ENCODE measurements around the gene IQSEC1.
A peak's percentile ranks its signal among the peaks of the same experiment; 100 is the strongest.

The IQSEC1 gene

GRCh38 chr3:12969486-12969885, 103.7 kb downstream of the IQSEC1 start:
- Histone ChIP-seq H3K4me3 (ENCODE audit: extremely low read depth, insufficient read depth, low read length, poor library complexity, severe bottlenecking) (no peak overlapping the region), H3K27ac (ENCODE audit: low read depth, low read length, severe bottlenecking) (no peak overlapping the region), H3K4me1 (ENCODE audit: control insufficient read depth, insufficient read depth, low read length, poor library complexity, severe bottlenecking) (peaks cover 9% of the 10 kb centered on the region), H3K9me3 (ENCODE audit: control insufficient read depth, low read length) (no peaks in the 10 kb centered on the region), H3K36me3 (ENCODE audit: control insufficient read depth, insufficient read depth, low read length) (no peaks in the 10 kb centered on the region)
- 79 to 95% methylated on average over 4 to 6 of the region's 6 CpGs for WGBS, 2 experiments (ENCODE audit: insufficient coverage in 2 of 2)

GRCh38 chr3:12968541-12968940, 104.7 kb downstream of the IQSEC1 start:
- Histone ChIP-seq H3K36me3 (ENCODE audit: control insufficient read depth, insufficient read depth, low read length) (no peaks in the 10 kb centered on the region), H3K4me3 (ENCODE audit: extremely low read depth, insufficient read depth, low read length, poor library complexity, severe bottlenecking) (no peak overlapping the region), H3K9me3 (ENCODE audit: control insufficient read depth, low read length) (no peaks in the 10 kb centered on the region), H3K4me1 (ENCODE audit: control insufficient read depth, insufficient read depth, low read length, poor library complexity, severe bottlenecking) (peaks cover 9% of the 10 kb centered on the region), H3K27ac (ENCODE audit: low read depth, low read length, severe bottlenecking) (no peak overlapping the region)
- 84 to 95% methylated on average over 3 to 4 of the region's 5 CpGs for WGBS, 2 experiments (ENCODE audit: insufficient coverage in 2 of 2)

- Histone ChIP-seq H3K4me3 (ENCODE audit: extremely low read depth, insufficient read depth, low read length, poor library complexity, severe bottlenecking) (peak overlapping the region; percentile 66), H3K27ac (ENCODE audit: low read depth, low read length, severe bottlenecking) (peak overlapping the region; percentile 66), H3K9me3 (ENCODE audit: control insufficient read depth, low read length) (no peaks in the 10 kb centered on the region), H3K4me1 (ENCODE audit: control insufficient read depth, insufficient read depth, low read length, poor library complexity, severe bottlenecking) (peaks cover 9% of the 10 kb centered on the region), H3K36me3 (ENCODE audit: control insufficient read depth, insufficient read depth, low read length) (no peaks in the 10 kb centered on the region)
- 6 to 13% methylated on average over 26 to 29 of the region's 64 CpGs for WGBS, 2 experiments (ENCODE audit: insufficient coverage in 2 of 2)
Measured at GRCh38 chr3:12967606-12968351, 105.5 kb downstream of the IQSEC1 start.

- Histone ChIP-seq H3K36me3 (ENCODE audit: control insufficient read depth, insufficient read depth, low read length) (no peaks in the 10 kb centered on the region), H3K27ac (ENCODE audit: low read depth, low read length, severe bottlenecking) (peak overlapping the region; percentile 66), H3K9me3 (ENCODE audit: control insufficient read depth, low read length) (no peaks in the 10 kb centered on the region), H3K4me3 (ENCODE audit: extremely low read depth, insufficient read depth, low read length, poor library complexity, severe bottlenecking) (peak overlapping the region; percentile 66), H3K4me1 (ENCODE audit: control insufficient read depth, insufficient read depth, low read length, poor library complexity, severe bottlenecking) (peaks cover 9% of the 10 kb centered on the region)
- WGBS, 2 experiments (ENCODE audit: insufficient coverage in 2 of 2), result 3 to 6% methylated on average over 41 to 45 of the region's 56 CpGs
Measured at GRCh38 chr3:12966847-12967605, 106.2 kb downstream of the IQSEC1 start.

- Histone ChIP-seq H3K4me3 (ENCODE audit: extremely low read depth, insufficient read depth, low read length, poor library complexity, severe bottlenecking) (peak overlapping the region; percentile 66), H3K36me3 (ENCODE audit: control insufficient read depth, insufficient read depth, low read length) (no peaks in the 10 kb centered on the region), H3K4me1 (ENCODE audit: control insufficient read depth, insufficient read depth, low read length, poor library complexity, severe bottlenecking) (peaks cover 9% of the 10 kb centered on the region), H3K9me3 (ENCODE audit: control insufficient read depth, low read length) (no peaks in the 10 kb centered on the region), H3K27ac (ENCODE audit: low read depth, low read length, severe bottlenecking) (no peak overlapping the region)
- WGBS, 2 experiments (ENCODE audit: insufficient coverage in 2 of 2), result 76 to 86% methylated on average over 5 to 11 of the region's 11 CpGs
Measured at GRCh38 chr3:12965999-12966846, 107.0 kb downstream of the IQSEC1 start.

- peaks cover 15% of the 10 kb centered on the region for H3K4me1 ChIP-seq (ENCODE audit: control insufficient read depth, insufficient read depth, low read length, poor library complexity, severe bottlenecking)
- no peak overlapping the region for H3K27ac ChIP-seq (ENCODE audit: low read depth, low read length, severe bottlenecking)
- H3K36me3 ChIP-seq (ENCODE audit: control insufficient read depth, insufficient read depth, low read length), result no peaks in the 10 kb centered on the region
- H3K4me3 ChIP-seq (ENCODE audit: extremely low read depth, insufficient read depth, low read length, poor library complexity, severe bottlenecking), result no peak overlapping the region
- WGBS, 2 experiments (ENCODE audit: insufficient coverage in 2 of 2), result 85 to 89% methylated on average over 7 to 10 of the region's 11 CpGs
- H3K9me3 ChIP-seq (ENCODE audit: control insufficient read depth, low read length), result no peaks in the 10 kb centered on the region
Measured at GRCh38 chr3:12964711-12965612, 108.3 kb downstream of the IQSEC1 start.

GRCh38 chr3:12963922-12964701, 109.1 kb downstream of the IQSEC1 start:
- 93 to 96% methylated on average over 7 of the region's 8 CpGs for WGBS, 2 experiments (ENCODE audit: insufficient coverage in 2 of 2)
- Histone ChIP-seq H3K27ac (ENCODE audit: low read depth, low read length, severe bottlenecking) (no peak overlapping the region), H3K4me1 (ENCODE audit: control insufficient read depth, insufficient read depth, low read length, poor library complexity, severe bottlenecking) (peaks cover 15% of the 10 kb centered on the region), H3K9me3 (ENCODE audit: control insufficient read depth, low read length) (no peaks in the 10 kb centered on the region), H3K4me3 (ENCODE audit: extremely low read depth, insufficient read depth, low read length, poor library complexity, severe bottlenecking) (no peak overlapping the region), H3K36me3 (ENCODE audit: control insufficient read depth, insufficient read depth, low read length) (no peaks in the 10 kb centered on the region)

GRCh38 chr3:12963231-12963896, 109.9 kb downstream of the IQSEC1 start:
- whole genome bisulfite sequencing, 2 experiments (ENCODE audit: insufficient coverage in 2 of 2), result 85 to 95% methylated on average over 5 of the region's 7 CpGs
- Histone ChIP-seq H3K36me3 (ENCODE audit: control insufficient read depth, insufficient read depth, low read length) (no peaks in the 10 kb centered on the region), H3K27ac (ENCODE audit: low read depth, low read length, severe bottlenecking) (no peak overlapping the region), H3K4me3 (ENCODE audit: extremely low read depth, insufficient read depth, low read length, poor library complexity, severe bottlenecking) (no peak overlapping the region), H3K9me3 (ENCODE audit: control insufficient read depth, low read length) (no peaks in the 10 kb centered on the region), H3K4me1 (ENCODE audit: control insufficient read depth, insufficient read depth, low read length, poor library complexity, severe bottlenecking) (peaks cover 15% of the 10 kb centered on the region)

- H3K36me3 ChIP-seq (ENCODE audit: control insufficient read depth, insufficient read depth, low read length), result no peaks in the 10 kb centered on the region
- no peak overlapping the region for H3K4me3 ChIP-seq (ENCODE audit: extremely low read depth, insufficient read depth, low read length, poor library complexity, severe bottlenecking)
- no peaks in the 10 kb centered on the region for H3K9me3 ChIP-seq (ENCODE audit: control insufficient read depth, low read length)
- peaks cover 15% of the 10 kb centered on the region for H3K4me1 ChIP-seq (ENCODE audit: control insufficient read depth, insufficient read depth, low read length, poor library complexity, severe bottlenecking)
- 89 to 96% methylated on average over 1 to 2 of the region's 3 CpGs for WGBS, 2 experiments (ENCODE audit: insufficient coverage in 2 of 2)
- no peak overlapping the region for H3K27ac ChIP-seq (ENCODE audit: low read depth, low read length, severe bottlenecking)
Measured at GRCh38 chr3:12962292-12962691, 110.9 kb downstream of the IQSEC1 start.
